Measurements from ENCODE around the gene DNAJC10.

Gene DNAJC10

GRCh38 chr2:182792441-182792840, 76.4 kb downstream of the DNAJC10 start:
- no peak for DNase-seq (ENCODE audit: low read depth)
- no peak overlapping the region for H3K4me3 ChIP-seq (ENCODE audit: low read depth, low read length)
- TF ChIP-seq CTCF (IDR thresholded peaks at IDR 0.05; ENCODE audit: low read depth, low read length) (no peak), POLR2A (IDR thresholded peaks at IDR 0.05; ENCODE audit: extremely low read depth, insufficient read length) (no peak), MYC (IDR thresholded peaks at IDR 0.05; ENCODE audit: low read depth, low read length) (no peak), MAX (IDR thresholded peaks at IDR 0.05; ENCODE audit: low read depth, low read length) (no peak)

- TF ChIP-seq CTCF (IDR thresholded peaks at IDR 0.05; ENCODE audit: low read depth, low read length): no peak
- TF ChIP-seq POLR2A (IDR thresholded peaks at IDR 0.05; ENCODE audit: extremely low read depth, insufficient read length): no peak
- TF ChIP-seq MAX (IDR thresholded peaks at IDR 0.05; ENCODE audit: low read depth, low read length): no peak
- TF ChIP-seq MYC (IDR thresholded peaks at IDR 0.05; ENCODE audit: low read depth, low read length): no peak
- no peak for DNase-seq (ENCODE audit: low read depth)
Observed at GRCh38 chr2:182798736-182799135, 82.7 kb downstream of the DNAJC10 start.

GRCh38 chr2:182804128-182804527, 88.1 kb downstream of the DNAJC10 start:
- TF ChIP-seq CTCF (IDR thresholded peaks at IDR 0.05; ENCODE audit: low read depth, low read length): no peak
- TF ChIP-seq MAX (IDR thresholded peaks at IDR 0.05; ENCODE audit: low read depth, low read length): no peak
- no peak for TF ChIP-seq POLR2A (IDR thresholded peaks at IDR 0.05; ENCODE audit: extremely low read depth, insufficient read length)
- TF ChIP-seq MYC (IDR thresholded peaks at IDR 0.05; ENCODE audit: low read depth, low read length): no peak
- DNase-seq (ENCODE audit: low read depth): no peak
- no peak overlapping the region for H3K4me3 ChIP-seq (ENCODE audit: low read depth, low read length)

More at GRCh38 chr2:182798736-182799135, 82.7 kb downstream of the DNAJC10 start:
- H3K4me3 ChIP-seq (ENCODE audit: low read depth, low read length): no peak overlapping the region

GRCh38 chr2:182807319-182807718, 91.3 kb downstream of the DNAJC10 start:
- no peak for DNase-seq (ENCODE audit: low read depth)
- no peak overlapping the region for H3K4me3 ChIP-seq (ENCODE audit: low read depth, low read length)
- TF ChIP-seq MAX (IDR thresholded peaks at IDR 0.05; ENCODE audit: low read depth, low read length): no peak
- TF ChIP-seq POLR2A (IDR thresholded peaks at IDR 0.05; ENCODE audit: extremely low read depth, insufficient read length): no peak
- no peak for TF ChIP-seq MYC (IDR thresholded peaks at IDR 0.05; ENCODE audit: low read depth, low read length)
- no peak for TF ChIP-seq CTCF (IDR thresholded peaks at IDR 0.05; ENCODE audit: low read depth, low read length)

- no peak overlapping the region for H3K4me3 ChIP-seq (ENCODE audit: low read depth, low read length)
- DNase-seq (ENCODE audit: low read depth): no peak
- TF ChIP-seq POLR2A (IDR thresholded peaks at IDR 0.05; ENCODE audit: extremely low read depth, insufficient read length) (no peak), MAX (IDR thresholded peaks at IDR 0.05; ENCODE audit: low read depth, low read length) (no peak), MYC (IDR thresholded peaks at IDR 0.05; ENCODE audit: low read depth, low read length) (no peak), CTCF (IDR thresholded peaks at IDR 0.05; ENCODE audit: low read depth, low read length) (no peak)
Observed at GRCh38 chr2:182810087-182810486, 94.0 kb downstream of the DNAJC10 start.

GRCh38 chr2:182814380-182814779, 98.3 kb downstream of the DNAJC10 start:
- H3K4me3 ChIP-seq (ENCODE audit: low read depth, low read length): no peak overlapping the region
- DNase-seq (ENCODE audit: low read depth): no peak
- TF ChIP-seq MYC (IDR thresholded peaks at IDR 0.05; ENCODE audit: low read depth, low read length) (no peak), CTCF (IDR thresholded peaks at IDR 0.05; ENCODE audit: low read depth, low read length) (no peak), POLR2A (IDR thresholded peaks at IDR 0.05; ENCODE audit: extremely low read depth, insufficient read length) (no peak), MAX (IDR thresholded peaks at IDR 0.05; ENCODE audit: low read depth, low read length) (no peak)
